GM19238 (cell line): Measurements from ENCODE around the gene CDK11A.
"Not testable (repeated sequence)": the region's sequence is repeated elsewhere in the genome, so short reads cannot be mapped to it uniquely, and the experiment has no call there.

Source experiments
- DNase-seq: peaks from one replicate; pipeline ENCODE4 v3.0.0; 2011; ENCODE audit warnings: low spot score; ENCODE audit not compliant: insufficient read length

Gene CDK11A

GRCh38 chr1:1726088-1726487 is 1.9 kb upstream of the CDK11A start:
- not testable (repeated sequence) for DNase-seq

DNA sequence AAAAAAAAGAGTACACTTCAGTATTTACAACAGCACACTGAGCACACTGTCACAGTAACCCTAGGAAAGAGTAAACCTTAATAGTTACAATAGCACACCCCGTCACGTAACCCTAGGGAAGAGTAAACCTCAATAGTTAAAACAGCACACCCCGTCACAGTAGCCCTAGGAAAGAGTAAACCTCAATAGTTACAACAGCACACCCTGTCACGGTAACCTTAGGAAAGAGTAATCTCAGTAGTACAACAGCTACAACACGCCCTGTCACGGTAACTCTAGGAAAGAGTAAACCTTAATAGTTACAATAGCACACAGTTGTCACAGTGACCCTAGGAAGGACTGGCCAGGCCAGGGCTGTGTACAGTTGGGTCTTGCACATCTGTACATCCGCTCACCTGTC is 3.0 kb downstream of the CDK11A start:
- no peak for DNase-seq

GRCh38 chr1:1715109-1715883 is 8.9 kb downstream of the CDK11A start:
- DNase-seq, result not testable (repeated sequence)

- DNase-seq, result not testable (repeated sequence)
Observed at GRCh38 chr1:1707897-1708296, 16.3 kb downstream of the CDK11A start.

- not testable (repeated sequence) for DNase-seq
Observed at GRCh38 chr1:1707241-1707640, 16.9 kb downstream of the CDK11A start.

DNA sequence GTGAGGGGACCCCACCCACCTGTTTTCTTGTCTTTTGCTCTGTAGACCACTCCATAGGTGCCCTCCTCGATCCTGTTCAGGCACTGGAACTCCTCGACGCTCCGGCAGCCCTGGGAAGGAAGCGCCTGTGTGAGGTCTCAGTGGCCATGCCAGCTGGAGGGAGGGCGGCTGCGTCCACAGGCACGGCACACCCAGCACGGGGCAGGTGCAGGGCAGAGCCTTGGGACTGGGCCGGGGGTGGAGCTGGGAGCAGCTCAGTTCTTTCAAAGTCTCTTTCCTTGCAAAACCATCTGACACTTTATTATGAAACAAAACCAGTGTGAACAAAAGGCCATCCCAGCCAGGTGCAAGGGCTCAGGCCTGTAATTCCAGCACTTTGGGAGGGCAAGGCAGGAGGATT is 18.5 kb downstream of the CDK11A start:
- not testable (repeated sequence) for DNase-seq

GRCh38 chr1:1704284-1704957 is 19.7 kb downstream of the CDK11A start:
- DNase-seq, result not testable (repeated sequence)

DNA sequence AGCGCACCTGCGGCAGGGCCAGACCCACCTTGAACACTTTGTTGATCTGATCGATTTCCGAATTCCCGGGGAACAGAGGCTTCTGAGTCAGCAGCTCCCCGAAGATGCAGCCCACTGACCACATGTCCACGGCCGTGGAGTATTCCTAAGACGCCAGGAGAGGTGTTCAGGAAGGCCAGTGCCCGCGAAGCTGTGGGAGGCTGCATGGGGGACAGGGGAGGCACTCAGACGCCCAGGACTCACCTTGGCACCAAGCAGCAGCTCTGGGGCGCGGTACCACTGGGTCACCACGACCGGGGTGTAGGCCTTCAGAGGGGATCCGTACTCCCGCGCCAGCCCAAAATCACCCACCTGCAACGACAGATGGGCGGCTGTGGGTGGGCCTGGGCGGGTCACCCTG is 20.4 kb downstream of the CDK11A start:
- DNase-seq, result no peak

DNA sequence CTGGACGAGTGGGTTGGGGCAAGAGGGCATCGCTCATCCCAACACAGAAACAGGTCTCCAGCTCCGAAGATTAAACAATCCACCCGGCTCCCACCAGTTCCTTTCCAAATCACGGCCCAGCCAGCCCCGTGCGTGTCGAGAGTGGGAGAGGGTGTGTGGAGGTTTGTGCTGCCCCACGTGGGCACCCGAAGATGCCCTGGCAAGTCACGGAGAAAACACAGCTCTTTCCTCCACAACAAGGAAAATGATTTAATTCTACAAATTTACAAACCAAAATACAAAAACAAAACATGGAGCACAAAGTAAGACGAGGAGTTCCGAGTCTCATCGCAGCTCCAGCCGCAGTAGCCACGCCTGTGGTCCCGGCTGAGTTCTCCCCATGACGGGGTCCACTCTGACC is 21.7 kb downstream of the CDK11A start:
- not testable (repeated sequence) for DNase-seq

DNA sequence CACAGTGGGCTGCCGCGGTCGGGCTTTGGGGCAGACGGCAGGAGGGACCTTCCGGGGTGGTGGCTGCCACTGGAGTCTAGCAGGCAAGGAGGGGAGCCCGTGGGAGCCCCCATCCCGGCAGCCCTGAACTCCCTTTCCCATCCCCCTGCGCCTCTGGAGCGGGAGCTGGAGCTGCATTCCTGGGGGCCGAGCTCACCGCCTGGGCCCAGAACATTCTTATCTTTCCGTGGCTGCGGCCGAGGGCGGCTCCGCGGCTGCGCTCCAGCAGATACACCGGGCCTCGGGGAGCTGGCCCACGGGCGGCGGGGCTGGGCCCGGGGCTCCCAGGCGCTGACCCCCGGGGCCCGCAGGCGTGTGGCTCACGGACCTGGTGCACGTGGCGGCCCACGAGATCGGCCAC is 23.6 kb downstream of the CDK11A start:
- not testable (repeated sequence) for DNase-seq

GRCh38 chr1:1700067-1700466 is 24.1 kb downstream of the CDK11A start:
- DNase-seq, result not testable (repeated sequence)

DNA sequence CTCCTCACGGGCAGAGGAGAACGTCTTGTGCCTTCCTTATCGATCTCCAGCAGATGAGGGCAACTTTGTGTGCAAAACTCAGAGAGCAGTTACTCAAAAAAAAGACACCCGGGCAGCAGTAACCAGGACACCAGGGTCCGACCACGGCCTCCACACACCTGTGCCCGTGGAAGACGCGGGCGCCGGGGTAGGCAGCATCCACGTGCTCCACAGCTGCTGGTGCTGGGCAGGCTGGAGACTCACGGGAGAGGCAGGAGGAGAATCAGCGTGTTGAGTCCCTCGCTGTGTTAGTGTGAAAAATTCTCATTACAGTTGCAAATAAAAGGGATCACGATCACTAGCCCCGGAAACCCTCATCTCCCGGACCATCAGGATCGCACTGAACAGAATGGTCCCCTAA is 25.1 kb downstream of the CDK11A start:
- DNase-seq, result not testable (repeated sequence)

GRCh38 chr1:1697358-1698183 is 26.6 kb downstream of the CDK11A start:
- not testable (repeated sequence) for DNase-seq

DNA sequence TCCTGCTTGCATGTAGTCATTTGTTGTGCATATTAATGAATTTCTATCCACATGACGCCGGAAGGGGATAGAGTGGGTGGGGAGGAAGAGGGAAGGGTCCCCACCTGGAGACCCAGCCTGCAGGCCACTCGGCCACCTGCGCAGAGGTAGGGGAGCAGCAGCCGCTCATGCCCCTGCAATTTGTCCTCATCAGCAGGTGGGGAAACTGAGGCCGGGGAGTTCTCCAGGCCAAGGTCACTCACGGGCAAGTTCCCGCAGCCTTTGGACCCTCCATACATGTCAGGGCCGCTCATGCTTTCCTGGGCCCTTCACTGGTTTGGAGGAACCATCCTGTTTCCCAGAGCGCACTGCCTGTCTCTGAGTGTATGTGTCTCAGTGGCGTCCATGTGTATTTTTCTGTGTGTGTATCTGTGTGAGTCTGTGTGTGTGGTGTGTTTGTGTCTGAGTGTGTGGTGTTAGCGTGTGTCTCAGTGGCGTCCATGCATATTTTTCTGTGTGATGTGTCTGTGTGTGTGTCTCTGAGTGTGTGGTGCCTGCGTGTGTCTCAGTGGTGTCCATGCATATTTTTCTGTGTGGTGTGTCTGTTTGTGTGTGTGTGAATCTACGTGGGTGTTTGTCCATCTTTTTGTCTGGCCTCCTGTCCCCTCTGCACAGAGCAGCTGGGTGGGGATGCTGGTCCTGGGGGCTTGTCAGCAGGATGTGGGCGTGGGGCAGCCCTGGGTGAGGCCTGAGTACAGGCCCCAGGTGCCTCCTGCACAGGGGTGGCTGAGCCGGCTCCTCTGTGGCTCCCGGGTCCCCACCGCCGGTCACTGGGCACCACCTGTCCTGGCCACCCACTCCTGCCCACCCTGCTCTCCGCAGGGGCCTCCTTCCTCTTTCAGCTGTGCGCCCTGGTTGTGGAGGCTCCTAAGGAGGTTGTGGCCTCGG is 27.5 kb downstream of the CDK11A start:
- not testable (repeated sequence) for DNase-seq

DNA sequence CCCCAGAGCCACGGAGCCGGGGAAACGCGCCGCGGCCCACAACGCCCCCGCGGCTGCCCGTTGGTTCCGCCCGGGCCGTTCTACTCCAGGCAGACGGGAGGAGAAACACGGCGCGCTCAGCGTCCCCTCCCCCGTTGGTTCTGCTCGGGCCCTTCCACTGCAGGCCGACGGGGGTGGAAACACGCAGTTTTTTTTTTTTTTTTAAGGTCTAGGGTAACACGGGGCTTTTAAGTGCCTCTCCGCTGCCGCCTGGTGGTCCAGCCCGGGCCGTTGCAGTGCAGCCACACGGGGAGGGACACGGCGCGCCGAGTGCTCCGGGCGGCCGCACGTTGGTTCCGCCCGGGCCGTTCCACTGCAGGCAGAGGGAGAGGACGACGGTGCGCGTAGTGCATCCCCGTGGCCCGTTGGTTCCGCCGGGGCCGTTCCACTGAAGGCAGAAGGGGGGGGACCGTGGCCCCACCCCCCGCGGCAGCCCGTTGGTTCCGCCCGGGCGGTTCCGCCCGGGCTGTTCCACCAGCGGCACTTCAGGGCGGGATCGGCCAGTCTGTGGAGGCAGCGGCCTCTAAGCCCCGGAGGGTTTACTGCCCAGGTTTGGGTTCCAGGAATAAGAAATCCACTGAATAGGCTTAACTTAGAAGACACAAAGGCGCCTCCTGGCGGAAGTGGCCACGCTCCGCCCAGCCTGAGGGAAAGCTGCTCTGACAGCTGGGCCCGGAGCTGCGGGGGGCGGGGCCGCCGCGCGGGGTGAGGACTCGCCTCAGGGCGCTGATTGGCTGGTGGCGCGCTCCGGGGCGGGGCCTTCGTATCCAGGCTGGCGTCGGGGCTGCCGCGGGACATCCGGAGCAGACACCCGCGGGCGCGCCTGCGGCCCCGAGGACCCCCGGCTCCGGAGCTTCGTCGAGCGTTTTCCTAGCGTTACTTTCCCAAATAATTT is 31.2 kb downstream of the CDK11A start, which contains the start of gene SLC35E2B:
Gene SLC35E2B (minus strand): TSS at position 82 of the 934 bp plus-strand sequence. CDS start 16,096 bp downstream, outside the sequence.
- peak; percentile 53 for DNase-seq

- DNase-seq, result not testable (repeated sequence)
Observed at GRCh38 chr1:1692324-1692713, 31.8 kb downstream of the CDK11A start.

DNA sequence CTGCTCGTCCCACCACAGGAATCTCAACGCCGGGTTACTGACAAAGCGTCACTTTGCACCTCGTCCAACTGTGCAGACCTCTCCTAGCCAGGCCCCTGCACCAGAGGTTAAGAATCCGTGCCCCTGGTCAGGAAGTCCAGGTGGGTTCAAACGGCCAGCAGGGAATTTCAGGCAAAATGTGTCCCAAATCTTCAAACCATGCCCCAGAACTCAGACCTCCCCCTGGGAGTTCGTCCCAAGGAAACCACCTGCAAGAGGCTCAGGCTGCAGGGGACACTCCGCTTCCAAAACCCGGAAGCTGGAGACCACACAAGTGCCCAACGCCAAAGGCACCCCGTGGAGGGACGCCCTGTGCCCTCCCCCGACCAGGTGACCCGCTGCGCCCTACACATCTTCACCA is 32.7 kb downstream of the CDK11A start:
- DNase-seq, result not testable (repeated sequence)

- DNase-seq, result not testable (repeated sequence)
Observed at GRCh38 chr1:1689526-1689925, 34.6 kb downstream of the CDK11A start.

DNA sequence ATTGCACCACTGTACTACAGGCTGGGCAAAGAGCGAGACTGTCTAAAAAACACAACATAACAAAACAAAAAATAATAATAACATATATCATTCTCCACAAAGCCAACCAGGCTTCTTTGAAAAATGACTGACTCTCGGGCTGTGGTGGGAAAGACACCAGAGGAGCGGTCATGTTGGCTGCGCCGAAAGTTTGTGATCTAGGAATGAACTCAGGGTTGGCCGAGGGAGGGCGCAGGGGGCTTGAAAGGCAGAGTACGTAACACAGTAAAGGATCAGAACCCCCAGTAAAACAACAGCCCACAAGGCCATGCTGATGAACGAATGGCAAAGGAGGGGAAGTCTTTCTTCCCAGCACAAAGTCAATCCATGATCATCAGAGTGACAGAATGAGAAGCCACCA is 36.3 kb downstream of the CDK11A start:
- no peak for DNase-seq
